Ovary (tissue), 9 donors: ENCODE data around the gene EXOSC10. TPM values are rescaled to one million over a fixed set of nuclear protein-coding genes. Genes with fewer than 3 reads are reported as not detected.
A peak's percentile ranks its signal among the peaks of the same experiment; 100 is the strongest.

Experiments
- DNase-seq, 5 donors: peaks; one replicate each; pipeline ENCODE4 v3.0.0-alpha.2; 2019 to 2020
- H3K27ac ChIP-seq, 2 donors: fragments of 200-600 bp; one replicate each; pipeline versions ENCODE4 v1.5.1 to v1.8.0; 2019 to 2022
- H3K27me3 ChIP-seq: fragments of 200-600 bp; one replicate; pipeline ENCODE4 v1.8.0; 2022
- H3K36me3 ChIP-seq: fragments of 200-600 bp; sonication (generic); one replicate; pipeline ENCODE4 v1.5.1; 2019
- H3K4me1 ChIP-seq: one replicate; pipeline ENCODE4 v1.8.1; 2013; ENCODE audit warnings: mild to moderate bottlenecking, moderate library complexity; ENCODE audit not compliant: insufficient read depth
- H3K4me3 ChIP-seq: fragments of 200-600 bp; sonication (generic); one replicate; pipeline ENCODE4 v1.5.1; 2017
- H3K9me3 ChIP-seq, 2 donors: fragments of 200-600 bp in 1 of 2; sonication (generic) in 1 of 2; one replicate each; pipeline versions ENCODE4 v1.5.1 to v1.8.1; 2013 to 2019; ENCODE audit warnings: mild to moderate bottlenecking in 1 of 2, moderate library complexity in 1 of 2
- EP300 ChIP-seq: sonication (generic); formaldehyde crosslinking; IDR thresholded peaks from one replicate; pipeline ENCODE4 v1.6.1; 2017; ENCODE audit warnings: antibody characterized with exemption
- POLR2A ChIP-seq: fragments of 450-650 bp; IDR thresholded peaks from one replicate; pipeline ENCODE4 v1.6.1; 2017; ENCODE audit warnings: antibody characterized with exemption, mild to moderate bottlenecking, moderate library complexity
- WGBS, 3 donors: extraction: QIAGEN DNeasy Blood & Tissue Kit in 1 of 3; methylation state at CpG; one replicate each; pipeline versions ENCODE4 v1.1.5 to v1.1.7; 2013 to 2017; 5-methylcytosine and 5-hydroxymethylcytosine counted together
- intact Hi-C, 4 donors: fragments of 100-400 bp; cut with DNase I; formaldehyde crosslinking; loops; one replicate each; pipeline versions ENCODE4 v1.11.0 to v1.15.1; 2022 to 2023
- polyA plus RNA-seq, 2 donors: library from polyadenylated mRNA; stranded (reverse); fragments of 200-250 nt in 1 of 2; fragments of 350-450 nt in 1 of 2; fragmentation: Illumina TruSeq in 1 of 2; extraction: RNeasy Lipid Tissue Mini Kit (QIAGEN cat#74804) in 1 of 2; gene quantifications; one replicate each; pipeline ENCODE4 v1.2.3, GENCODE V29; 2013 to 2014
- total RNA-seq, 7 donors: library from RNA; depleted of rRNA in 2 of 7; stranded (reverse); fragments of >200 nt in 2 of 7; fragmentation: NEBNext Ultra II Directional in 3 of 7; extraction: Animal tissue kit (Norgen Biotek cat#: 25700) in 3 of 7; gene quantifications; one replicate each; pipeline versions ENCODE4 v1.1.0 to v1.2.4, GENCODE V29; 2016 to 2023
- TF ChIP-seq, protein P1 (sequence below), 3 donors: fragments of 450-650 bp in 2 of 3; fragments of 200-600 bp in 1 of 3; IDR thresholded peaks; one replicate each; pipeline versions ENCODE4 v1.5.1 to v1.8.0; 2016 to 2022; ENCODE audit warnings: antibody characterized with exemption in 3 of 3, mild to moderate bottlenecking in 1 of 3
- donor health status: DM: no; HTN: no; CAD: no; lungs with moderate emphysema.
- donor health status: DM: no; HTN: no; CAD: no.
- donor health status: Bipolar disorder and iron deficiency.
- donor health status: DM: yes; HTN: yes; CAD: no.
- donor health status: DM: no; HTN: no; CAD: no.
- donor health status: DM: yes; HTN: yes; CAD: no.

Gene EXOSC10
- total and polyA plus RNA-seq, 9 donors: 36.1 to 60.5 (median 48.6) TPM

- DNase-seq: peak in 1 of 5 donors; percentile 7
- no peaks in the 10 kb centered on the region for H3K36me3 ChIP-seq
These were observed 27.3 kb downstream of the EXOSC10 start for GRCh38 chr1:11072216-11072917.

GRCh38 chr1:11071463-11072215 is 28.0 kb downstream of the EXOSC10 start:
- Histone ChIP-seq H3K27ac (no peak overlapping the region), H3K27me3 (no peaks in the 10 kb centered on the region), H3K9me3 (no peaks in the 10 kb centered on the region), H3K4me1 (no peaks in the 10 kb centered on the region), H3K4me3 (no peak overlapping the region), H3K36me3 (no peaks in the 10 kb centered on the region)
- 73 to 83% (median 78%) methylated on average over 15 of the region's 15 CpGs for WGBS, 3 donors
- intact Hi-C loops: no loop called here
- peak in 1 of 5 donors; percentile 17 for DNase-seq
- TF ChIP-seq, protein P1, sequence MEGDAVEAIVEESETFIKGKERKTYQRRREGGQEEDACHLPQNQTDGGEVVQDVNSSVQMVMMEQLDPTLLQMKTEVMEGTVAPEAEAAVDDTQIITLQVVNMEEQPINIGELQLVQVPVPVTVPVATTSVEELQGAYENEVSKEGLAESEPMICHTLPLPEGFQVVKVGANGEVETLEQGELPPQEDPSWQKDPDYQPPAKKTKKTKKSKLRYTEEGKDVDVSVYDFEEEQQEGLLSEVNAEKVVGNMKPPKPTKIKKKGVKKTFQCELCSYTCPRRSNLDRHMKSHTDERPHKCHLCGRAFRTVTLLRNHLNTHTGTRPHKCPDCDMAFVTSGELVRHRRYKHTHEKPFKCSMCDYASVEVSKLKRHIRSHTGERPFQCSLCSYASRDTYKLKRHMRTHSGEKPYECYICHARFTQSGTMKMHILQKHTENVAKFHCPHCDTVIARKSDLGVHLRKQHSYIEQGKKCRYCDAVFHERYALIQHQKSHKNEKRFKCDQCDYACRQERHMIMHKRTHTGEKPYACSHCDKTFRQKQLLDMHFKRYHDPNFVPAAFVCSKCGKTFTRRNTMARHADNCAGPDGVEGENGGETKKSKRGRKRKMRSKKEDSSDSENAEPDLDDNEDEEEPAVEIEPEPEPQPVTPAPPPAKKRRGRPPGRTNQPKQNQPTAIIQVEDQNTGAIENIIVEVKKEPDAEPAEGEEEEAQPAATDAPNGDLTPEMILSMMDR (IDR thresholded peaks at IDR 0.05): no peak
- TF ChIP-seq POLR2A (no peak), EP300 (no peak)

More at GRCh38 chr1:11072216-11072917, 27.3 kb downstream of the EXOSC10 start:
- Histone ChIP-seq H3K27me3 (no peaks in the 10 kb centered on the region), H3K4me1 (no peaks in the 10 kb centered on the region), H3K27ac (no peak overlapping the region), H3K4me3 (no peak overlapping the region), H3K9me3 (no peaks in the 10 kb centered on the region)
- TF ChIP-seq POLR2A (no peak), EP300 (no peak)
- TF ChIP-seq, protein P1 (IDR thresholded peaks at IDR 0.05): no peak
- WGBS, 3 donors: 71 to 88% (median 83%) methylated on average over 13 of the region's 13 CpGs
- intact Hi-C loops: no loop called here

DNA sequence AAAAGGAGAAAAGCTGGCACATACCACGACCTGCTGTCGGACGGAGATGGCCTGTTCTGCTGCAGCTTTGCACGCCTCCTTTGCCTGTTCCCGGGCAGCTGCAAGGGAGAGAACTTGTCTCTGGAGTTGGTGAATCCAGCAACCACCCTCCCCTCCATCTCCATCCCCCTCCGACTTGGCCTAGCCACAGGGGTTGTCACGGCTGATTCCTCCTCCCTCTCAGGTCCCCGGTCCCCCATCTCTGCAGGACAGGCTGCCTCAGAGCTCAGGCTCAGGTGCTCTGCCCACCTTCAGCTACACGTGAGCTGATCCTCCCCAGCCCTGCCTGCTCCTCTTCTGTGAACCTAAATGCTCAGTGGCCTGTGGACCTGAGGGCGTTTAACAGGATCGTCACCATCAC is 28.8 kb downstream of the EXOSC10 start:
- intact Hi-C loops: no loop called here
- no peak overlapping the region for H3K27ac ChIP-seq
- 80 to 84% (median 82%) methylated on average over 11 of the region's 11 CpGs for WGBS, 3 donors
- H3K9me3 ChIP-seq: no peaks in the 10 kb centered on the region
- TF ChIP-seq POLR2A (no peak), EP300 (no peak)
- TF ChIP-seq, protein P1 (IDR thresholded peaks at IDR 0.05): no peak
- no peaks in the 10 kb centered on the region for H3K27me3 ChIP-seq
- no peaks in the 10 kb centered on the region for H3K36me3 ChIP-seq
- no peak overlapping the region for H3K4me3 ChIP-seq
- H3K4me1 ChIP-seq: no peaks in the 10 kb centered on the region
- DNase-seq: peak in 1 of 5 donors; percentile 15

DNA sequence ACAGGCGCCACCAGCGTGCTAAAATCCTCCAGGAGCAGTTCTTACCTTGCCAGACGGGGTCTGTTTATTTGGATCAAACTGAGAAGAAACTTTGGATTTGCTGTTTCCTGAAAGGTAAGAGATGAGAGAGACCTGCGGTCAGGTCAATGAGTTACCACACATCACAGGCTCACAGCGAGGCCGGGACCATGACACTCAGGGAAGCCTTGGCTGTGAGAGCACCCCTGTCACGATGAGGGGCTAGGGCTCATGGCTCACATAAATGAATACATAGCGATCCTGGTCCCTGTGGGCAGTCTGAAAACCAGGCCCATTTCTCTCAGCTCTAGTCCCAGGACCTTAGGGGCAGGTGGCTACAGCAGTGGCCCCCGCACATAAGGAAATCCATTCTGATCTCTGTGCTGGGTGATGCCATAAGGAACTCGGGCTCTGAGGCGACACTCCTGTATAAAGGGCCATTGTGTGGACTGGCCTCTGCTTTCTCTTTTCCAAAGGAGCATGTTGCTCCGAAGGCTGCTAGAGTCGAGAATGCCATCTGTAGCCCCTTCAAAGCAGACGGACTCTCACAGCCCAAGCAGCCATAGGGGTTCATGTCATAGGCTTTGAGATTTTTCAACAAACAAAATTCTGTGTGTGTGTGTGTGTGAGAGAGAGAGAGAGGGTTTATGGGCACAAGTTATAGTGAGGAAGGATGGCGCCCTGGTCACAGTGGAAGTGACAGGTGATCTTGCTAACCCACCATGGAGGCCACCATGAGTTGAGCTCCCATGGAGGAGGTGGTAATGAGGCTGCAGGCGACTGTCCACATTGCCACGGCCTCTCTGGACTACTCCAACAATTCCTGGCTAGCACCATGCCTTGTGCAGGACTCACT is 30.8 kb downstream of the EXOSC10 start:
- no peak overlapping the region for H3K4me3 ChIP-seq
- 90 to 92% (median 91%) methylated on average over 17 of the region's 17 CpGs for WGBS, 3 donors
- H3K9me3 ChIP-seq: peaks cover 0 to 4% of the 10 kb centered on the region in 2 donors
- H3K27me3 ChIP-seq: no peaks in the 10 kb centered on the region
- intact Hi-C loops: no loop called here
- TF ChIP-seq EP300 (no peak), POLR2A (no peak)
- TF ChIP-seq, protein P1 (IDR thresholded peaks at IDR 0.05): no peak
- no peak overlapping the region for H3K27ac ChIP-seq
- H3K4me1 ChIP-seq: no peaks in the 10 kb centered on the region
- no peaks in the 10 kb centered on the region for H3K36me3 ChIP-seq
- DNase-seq: peak in 2 of 5 donors; percentile 4 to 7
